ENCODE results near the gene SRSF10.
A peak's percentile ranks its signal among the peaks of the same experiment; 100 is the strongest.
"Not testable (repeated sequence)": the region's sequence is repeated elsewhere in the genome, so short reads cannot be mapped to it uniquely, and the experiment has no call there.

The SRSF10 gene

GRCh38 chr1:23958810-23959460 is 21.2 kb downstream of the SRSF10 start:
- peak; percentile 65 for DNase-seq (ENCODE audit: low spot score)

DNA sequence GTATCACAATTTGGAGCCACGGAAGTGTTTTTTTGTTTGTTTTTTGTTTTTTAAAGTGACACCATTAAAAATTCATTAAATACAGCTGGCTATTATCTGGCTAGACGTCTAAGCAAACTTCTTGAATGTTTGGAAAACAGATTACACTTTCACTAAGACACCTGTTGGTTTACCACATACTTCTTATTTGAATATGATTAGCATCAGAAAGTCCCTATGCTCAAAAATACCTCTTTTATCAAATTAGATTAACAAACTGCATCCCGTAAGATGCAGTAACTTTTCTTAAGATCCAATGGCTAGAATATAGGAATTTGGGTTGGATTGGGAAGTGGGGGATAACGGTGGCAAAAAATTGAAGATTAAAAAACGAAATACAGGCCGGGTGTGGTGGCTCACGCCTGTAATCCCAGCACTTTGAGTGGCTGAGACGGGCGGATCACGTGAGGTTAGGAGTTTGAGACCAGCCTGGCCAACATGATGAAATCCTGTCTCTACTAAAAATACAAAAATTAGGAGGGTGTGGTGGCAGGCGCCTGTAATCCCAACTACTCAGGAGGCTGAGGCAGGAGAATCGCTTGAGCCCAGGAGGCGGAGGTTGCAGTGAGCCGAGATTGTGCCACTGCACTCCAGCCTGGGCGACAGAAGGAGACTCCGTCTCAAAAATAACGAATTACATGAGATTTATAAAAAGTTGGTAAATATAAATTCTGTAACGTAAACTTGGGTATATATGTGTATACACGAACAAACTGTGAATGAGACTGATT is 21.9 kb downstream of the SRSF10 start:
- DNase-seq (ENCODE audit: low spot score): not testable (repeated sequence)

GRCh38 chr1:23957096-23957495 is 23.0 kb downstream of the SRSF10 start:
- DNase-seq (ENCODE audit: low spot score): no peak

- no peak for DNase-seq (ENCODE audit: low spot score)
These were observed 27.1 kb downstream of the SRSF10 start for GRCh38 chr1:23953020-23953419.

GRCh38 chr1:23947366-23947765 is 32.8 kb downstream of the SRSF10 start:
- DNase-seq (ENCODE audit: low spot score): no peak

DNA sequence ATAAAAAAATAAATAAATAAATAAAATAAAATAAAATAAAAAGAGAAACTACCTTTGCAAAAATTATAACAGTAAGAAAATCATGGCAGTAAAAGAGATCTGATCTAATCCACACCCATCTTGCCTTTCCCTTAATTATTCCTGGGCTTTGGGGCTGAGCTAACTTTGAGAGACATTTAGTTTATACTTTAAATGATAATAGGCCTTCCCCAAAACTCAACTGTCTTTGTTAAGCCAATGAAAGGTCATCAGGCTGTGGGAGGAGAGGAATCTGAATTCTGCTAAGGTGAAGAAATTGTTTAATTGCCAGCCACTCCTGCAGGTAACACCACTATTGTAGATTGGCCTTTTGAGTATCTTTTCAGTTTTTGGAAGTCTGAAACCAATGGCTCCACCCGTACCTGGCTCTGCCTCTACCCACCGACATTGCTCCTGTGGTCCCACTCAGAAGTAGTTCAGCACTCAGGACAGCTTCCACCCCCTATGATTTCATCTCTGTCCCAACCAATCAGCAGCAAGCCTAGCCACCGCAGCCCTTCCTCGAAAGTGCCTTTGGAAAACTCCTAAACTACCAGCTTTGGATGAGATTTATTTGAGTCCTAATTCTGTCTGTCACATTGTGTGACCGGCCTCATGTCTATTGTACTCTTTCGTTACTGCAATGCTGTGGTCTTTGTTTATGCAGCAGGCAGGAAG is 43.5 kb downstream of the SRSF10 start:
- no peak for DNase-seq (ENCODE audit: low spot score)

- DNase-seq (ENCODE audit: low spot score): no peak
These were observed 48.6 kb downstream of the SRSF10 start for GRCh38 chr1:23931491-23931880.

- DNase-seq (ENCODE audit: low spot score): no peak
These were observed 49.2 kb downstream of the SRSF10 start for GRCh38 chr1:23930861-23931490.

DNA sequence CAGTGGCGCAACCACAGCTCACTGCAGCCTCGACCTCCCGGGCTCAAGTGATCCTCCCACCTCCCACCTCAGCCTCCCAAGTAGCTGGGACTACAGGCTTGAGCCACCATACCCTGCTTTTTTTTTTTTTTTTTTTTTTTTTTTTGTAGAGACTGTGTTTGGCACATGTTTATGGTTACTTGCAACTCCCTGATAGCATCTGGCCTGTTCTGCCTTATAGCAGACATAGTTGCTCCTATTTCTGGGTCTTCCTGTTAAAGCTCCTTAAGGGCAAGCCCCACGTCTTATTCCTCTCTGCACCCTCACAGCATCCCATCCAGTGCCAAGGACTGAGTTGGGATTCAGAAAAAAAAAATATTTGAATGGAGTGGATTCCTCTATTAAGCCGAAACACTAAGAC is 49.9 kb downstream of the SRSF10 start:
- no peak for DNase-seq (ENCODE audit: low spot score)

GRCh38 chr1:23928789-23929188 is 51.3 kb downstream of the SRSF10 start:
- DNase-seq (ENCODE audit: low spot score): no peak

- no peak for DNase-seq (ENCODE audit: low spot score)
These were observed 53.0 kb downstream of the SRSF10 start for GRCh38 chr1:23927097-23927496.

DNA sequence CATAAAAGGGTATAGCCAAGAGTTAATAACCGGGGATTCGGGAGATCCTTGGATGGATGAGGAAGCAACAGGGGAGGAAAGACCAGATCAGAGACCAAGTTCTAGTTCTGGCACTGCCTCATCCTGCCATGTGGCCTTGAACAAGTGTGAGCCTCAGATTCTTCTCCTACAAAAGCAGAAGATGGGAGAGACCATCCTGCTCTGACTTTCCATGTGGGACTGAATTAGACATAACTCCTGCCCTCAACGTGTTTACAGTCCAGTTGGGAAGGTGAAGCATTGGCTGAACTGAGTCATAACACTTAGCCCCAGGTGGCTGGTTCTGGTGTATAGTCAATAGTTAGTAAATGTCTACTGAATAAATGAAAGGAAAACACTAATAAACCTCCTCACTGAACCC is 54.8 kb downstream of the SRSF10 start:
- no peak for DNase-seq (ENCODE audit: low spot score)

- DNase-seq (ENCODE audit: low spot score): no peak
These were observed 55.5 kb downstream of the SRSF10 start for GRCh38 chr1:23924601-23925000.

- DNase-seq (ENCODE audit: low spot score): peak; percentile 28
These were observed 56.3 kb downstream of the SRSF10 start for GRCh38 chr1:23923592-23924499.

DNA sequence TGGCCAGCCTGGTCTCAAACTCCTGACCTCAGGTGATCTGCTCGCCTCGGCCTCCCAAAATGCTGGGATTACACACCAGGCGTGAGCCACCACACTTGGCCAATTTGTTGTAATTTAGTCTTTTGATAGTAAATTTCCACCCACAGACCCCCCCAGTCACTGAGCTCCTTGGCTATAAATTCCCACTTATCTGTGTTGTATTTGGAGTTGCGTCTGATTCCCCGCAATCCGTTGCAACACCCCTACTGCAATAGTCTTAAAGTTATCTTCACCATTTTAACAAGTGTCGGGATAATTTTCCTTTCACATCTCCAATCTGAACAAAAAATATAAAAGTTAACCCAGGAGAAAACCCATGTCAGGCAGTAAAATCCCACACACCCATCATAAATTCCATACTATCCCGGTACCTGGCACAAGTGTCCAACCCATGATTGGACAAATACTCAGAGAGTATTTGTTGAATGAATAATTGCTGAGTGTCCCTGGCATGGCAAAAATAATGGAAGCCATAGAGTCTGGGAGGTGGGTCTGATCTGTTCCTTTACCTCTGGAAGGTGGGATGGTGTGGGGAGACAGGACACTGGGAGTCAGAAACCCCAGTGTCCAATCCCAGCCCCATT is 57.7 kb downstream of the SRSF10 start:
- no peak for DNase-seq (ENCODE audit: low spot score)

- DNase-seq (ENCODE audit: low spot score): peak; percentile 77
These were observed 63.7 kb downstream of the SRSF10 start for GRCh38 chr1:23916209-23917131.

GRCh38 chr1:23915466-23915865 is 64.7 kb downstream of the SRSF10 start:
- DNase-seq (ENCODE audit: low spot score): no peak

DNA sequence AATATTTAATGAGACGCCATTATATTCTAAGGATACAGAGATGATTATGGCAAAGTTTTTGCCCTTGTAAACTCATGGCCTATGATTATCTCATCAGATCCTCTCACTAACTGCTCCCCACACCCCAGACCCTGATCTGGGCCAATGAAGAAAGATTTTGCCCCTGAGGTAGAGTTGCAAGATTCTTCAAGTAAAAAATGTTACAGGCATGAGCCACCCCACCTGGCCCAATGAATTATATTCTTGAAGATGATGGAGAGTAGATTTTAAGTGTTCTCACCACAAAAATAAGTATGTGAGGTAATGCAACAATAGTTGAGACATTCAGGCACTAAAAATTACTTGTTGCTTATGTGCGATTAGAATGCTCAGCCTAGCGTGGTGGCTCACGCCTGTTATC is 65.2 kb downstream of the SRSF10 start:
- no peak for DNase-seq (ENCODE audit: low spot score)
